ENCODE measurements around the gene CYP1B1. TPM values are rescaled to one million over a fixed set of nuclear protein-coding genes. Genes with fewer than 3 reads are reported as not detected.
"Not testable (repeated sequence)": the region's sequence is repeated elsewhere in the genome, so short reads cannot be mapped to it uniquely, and the experiment has no call there.

Gene CYP1B1
- total RNA-seq, 1 donor from 2014 or later: 12.3 TPM

DNA sequence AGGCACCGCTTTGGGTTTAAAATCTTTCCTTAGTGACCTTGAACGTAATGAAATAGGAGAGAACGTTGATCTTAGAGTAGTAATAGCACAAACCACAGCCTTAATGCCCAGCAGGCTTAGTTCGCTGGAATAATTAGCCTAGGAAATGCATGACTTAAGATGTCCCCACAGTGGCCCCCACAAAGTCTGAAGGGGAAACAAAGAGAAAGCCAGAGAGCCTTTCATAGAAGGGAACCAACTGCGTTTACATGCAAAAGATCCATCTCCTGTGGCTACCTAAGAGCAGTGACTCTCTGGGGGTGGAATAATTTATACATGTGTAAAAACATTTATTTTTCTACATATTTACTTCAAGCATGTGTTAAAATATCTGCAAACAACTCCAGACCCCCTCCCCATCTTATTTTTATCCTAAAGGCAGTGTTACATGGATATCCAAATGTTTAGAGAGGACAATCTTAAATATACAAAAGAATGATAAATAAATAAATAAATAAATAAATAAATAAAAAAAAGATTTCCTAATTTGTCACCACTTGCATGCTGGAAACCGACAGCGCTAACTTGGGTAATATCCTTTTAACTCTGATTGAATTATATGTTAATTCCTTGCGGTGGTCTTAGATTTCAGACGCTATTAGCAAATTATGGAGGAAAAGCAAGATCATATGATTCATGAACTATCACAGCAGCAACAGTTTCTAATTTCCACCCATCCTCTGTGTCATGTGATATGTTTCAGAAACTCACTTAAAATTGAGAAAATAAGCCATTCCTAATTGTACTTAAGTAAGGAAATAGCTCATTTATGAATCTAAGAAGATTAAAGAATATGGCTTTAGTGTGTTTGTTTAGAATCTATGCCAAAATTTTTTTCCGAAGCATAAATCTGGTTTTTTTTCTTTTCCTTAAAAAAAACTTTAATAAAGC is 23.4 kb upstream of the CYP1B1 start:
- DNase-seq (ENCODE audit: low spot score): no peak

GRCh38 chr2:38098421-38099098 is 22.6 kb upstream of the CYP1B1 start:
- no peak for DNase-seq (ENCODE audit: low spot score)

GRCh38 chr2:38097988-38098385 is 22.0 kb upstream of the CYP1B1 start:
- DNase-seq (ENCODE audit: low spot score): no peak

DNA sequence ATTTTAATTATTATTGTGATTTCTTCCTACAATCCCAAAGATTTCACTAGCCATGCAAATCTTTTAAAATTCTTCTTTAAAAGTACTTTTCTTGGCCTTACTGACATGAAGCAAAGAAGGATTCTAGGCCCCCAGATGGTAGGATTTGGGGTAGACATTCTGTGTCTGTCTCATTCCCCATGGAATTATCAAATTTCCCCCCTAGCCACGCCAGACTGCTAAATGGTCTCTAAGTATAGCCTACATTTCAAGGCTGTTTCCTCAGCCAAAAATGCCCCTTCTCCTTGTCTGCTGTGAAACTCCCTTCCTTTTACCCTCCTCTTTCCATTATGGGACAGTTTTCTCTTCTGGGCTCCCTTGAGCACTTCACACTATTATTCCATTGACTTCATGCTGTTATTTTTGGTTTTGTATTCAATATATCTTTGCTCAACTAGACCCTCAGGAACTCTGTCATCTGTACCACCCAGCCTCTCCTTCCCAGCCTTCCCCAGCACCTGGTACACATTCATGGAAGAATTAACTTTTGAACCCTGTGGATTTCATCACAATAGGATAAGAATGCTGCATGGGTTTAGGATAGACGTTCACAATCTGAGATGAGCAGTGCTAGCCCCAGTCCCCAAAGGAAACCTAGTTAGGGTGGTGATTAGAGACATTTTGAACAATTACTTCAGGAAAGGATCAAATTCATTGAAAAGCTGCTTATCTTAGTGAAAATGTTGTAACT is 21.5 kb upstream of the CYP1B1 start:
- DNase-seq (ENCODE audit: low spot score): no peak

GRCh38 chr2:38095996-38096861 is 20.3 kb upstream of the CYP1B1 start:
- DNase-seq (ENCODE audit: low spot score): peak; percentile 68

GRCh38 chr2:38095079-38095995 is 19.4 kb upstream of the CYP1B1 start:
- DNase-seq (ENCODE audit: low spot score): no peak

DNA sequence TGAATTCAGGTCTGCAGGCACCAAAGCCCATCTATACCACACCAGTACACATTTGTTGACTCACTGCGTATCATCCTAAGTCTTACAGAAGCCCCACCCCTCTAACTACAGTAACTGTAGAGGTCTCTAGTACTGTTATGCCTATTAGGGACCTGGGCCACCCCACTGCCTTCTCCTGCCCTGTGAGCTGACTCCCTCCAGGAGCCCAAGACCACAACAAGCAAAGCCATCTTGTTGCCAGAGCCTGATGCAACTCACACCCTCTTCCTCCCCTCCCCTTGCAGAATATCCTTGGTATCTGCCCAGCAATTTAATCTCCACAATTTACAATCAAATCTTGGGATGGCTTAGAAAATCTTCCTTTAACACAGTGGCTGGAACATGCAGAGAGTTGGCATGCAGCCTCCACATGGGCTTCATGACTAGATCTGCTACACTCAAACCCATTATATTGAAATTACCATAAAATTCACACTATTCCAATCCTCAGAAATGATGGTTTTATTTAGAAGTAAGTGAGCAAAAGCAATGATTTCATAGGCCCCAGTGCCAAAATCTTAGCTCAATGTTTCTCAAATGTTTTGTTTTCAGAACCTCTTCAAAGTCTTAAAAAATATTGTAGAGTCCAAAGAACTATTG is 17.7 kb upstream of the CYP1B1 start:
- DNase-seq (ENCODE audit: low spot score): no peak

DNA sequence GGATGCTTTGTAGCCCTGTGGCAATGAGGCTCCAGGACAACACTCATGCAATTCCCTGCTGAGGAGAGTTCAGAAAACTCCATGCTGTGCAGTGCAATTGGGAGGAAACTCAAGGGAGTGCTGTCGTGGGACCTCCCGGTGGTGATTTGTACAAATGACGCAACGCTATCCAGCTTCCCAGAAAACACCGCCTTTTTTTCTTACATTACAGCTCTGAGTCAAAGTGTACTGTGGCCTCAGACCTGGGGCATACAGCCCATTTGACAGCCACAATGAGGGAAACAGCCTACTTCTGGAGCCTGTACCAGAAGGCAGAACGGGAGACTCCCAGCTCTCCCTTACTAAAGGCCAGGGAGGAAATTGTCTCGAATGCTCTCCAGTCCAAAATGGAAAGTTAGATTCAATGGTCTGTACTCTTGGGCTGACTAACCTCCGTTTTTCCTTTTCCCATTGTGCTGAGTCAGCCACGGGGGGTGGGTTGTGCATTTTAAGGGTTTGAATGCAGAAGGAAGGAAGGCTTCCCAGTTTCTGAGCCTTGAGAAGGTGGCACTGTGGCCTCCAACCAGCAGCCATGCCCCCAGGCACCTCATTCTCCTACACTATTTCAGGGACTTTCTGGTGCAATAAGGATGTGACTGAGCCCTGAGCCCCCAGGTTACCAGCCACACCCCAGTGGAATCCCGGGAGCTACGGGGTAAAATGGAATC is 16.4 kb upstream of the CYP1B1 start:
- no peak for DNase-seq (ENCODE audit: low spot score)

GRCh38 chr2:38091760-38092159 is 15.8 kb upstream of the CYP1B1 start:
- DNase-seq (ENCODE audit: low spot score): no peak

GRCh38 chr2:38090928-38091327 is 15.0 kb upstream of the CYP1B1 start:
- DNase-seq (ENCODE audit: low spot score): no peak

DNA sequence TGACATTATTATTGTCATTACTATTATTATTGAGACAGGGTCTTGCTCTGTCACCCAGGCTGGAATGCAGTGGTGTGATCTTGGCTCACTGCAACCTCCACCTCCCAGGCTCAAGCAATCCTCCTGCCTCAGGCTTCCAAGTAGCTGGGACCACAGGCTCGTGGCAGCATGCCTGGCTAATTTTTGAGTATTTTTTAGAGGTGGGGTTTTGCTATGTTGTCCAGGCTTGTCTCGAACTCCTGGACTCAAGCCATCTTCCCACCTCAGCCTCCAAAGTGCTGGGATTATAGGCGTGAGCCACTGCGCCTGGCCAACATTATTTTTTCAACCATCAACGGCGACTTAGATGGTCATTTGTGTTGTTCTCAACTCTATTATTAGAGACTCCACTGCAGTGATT is 14.3 kb upstream of the CYP1B1 start:
- not testable (repeated sequence) for DNase-seq (ENCODE audit: low spot score)

DNA sequence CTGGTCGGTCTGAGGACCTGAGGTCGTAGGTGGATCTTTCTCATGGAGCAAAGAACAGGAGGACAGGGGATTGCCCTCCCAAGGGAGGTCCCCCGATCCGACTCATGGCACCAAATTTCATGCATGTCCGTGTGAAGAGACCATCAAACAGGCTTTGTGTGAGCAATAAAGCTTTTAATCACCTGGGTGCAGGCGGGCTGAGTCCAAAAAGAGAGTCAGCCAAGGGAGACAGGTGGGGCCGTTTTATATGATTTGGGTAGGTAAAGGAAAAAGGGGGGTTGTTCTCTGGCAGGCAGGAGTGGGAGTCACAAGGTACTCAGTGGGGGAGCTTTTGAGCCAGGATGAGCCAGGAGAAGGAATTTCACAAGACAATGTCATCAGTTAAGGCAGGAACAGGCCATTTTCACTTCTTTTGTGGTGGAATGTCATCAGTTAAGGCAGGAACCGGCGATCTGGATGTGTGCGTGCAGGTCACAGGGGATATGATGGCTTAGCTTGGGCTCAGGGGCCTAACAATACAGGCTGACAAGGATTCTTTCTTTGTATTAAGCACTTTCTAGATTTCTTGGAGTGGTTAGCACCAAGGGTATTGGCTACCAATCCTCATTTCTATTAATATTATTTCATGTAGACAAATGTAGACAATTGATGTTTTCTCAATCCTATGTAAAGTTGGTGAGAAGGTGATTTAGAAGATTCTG is 10.2 kb upstream of the CYP1B1 start:
- not testable (repeated sequence) for DNase-seq (ENCODE audit: low spot score)

- not testable (repeated sequence) for DNase-seq (ENCODE audit: low spot score)
These were observed 8.6 kb upstream of the CYP1B1 start for GRCh38 chr2:38084556-38084955.

- not testable (repeated sequence) for DNase-seq (ENCODE audit: low spot score)
These were observed 6.8 kb upstream of the CYP1B1 start for GRCh38 chr2:38082727-38083126.

DNA sequence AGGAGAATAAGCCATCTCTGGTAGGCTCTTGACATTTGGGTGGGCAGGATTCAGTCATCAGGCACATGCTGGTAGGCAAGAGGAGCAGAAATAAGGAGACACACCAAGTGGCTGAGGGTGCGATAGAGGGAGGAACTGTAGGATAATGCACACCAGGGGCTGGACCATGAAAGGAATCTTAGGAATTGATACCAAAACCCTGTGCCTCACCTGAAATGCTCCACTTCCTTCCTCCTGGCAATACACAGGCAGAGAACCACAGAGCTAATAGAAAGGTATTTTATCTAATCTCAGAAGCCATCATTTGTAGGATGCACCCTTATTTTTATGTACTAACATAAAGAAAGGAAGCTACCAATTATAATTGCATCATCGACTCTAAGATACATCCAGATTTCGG is 4.4 kb upstream of the CYP1B1 start:
- no peak for DNase-seq (ENCODE audit: low spot score)

DNA sequence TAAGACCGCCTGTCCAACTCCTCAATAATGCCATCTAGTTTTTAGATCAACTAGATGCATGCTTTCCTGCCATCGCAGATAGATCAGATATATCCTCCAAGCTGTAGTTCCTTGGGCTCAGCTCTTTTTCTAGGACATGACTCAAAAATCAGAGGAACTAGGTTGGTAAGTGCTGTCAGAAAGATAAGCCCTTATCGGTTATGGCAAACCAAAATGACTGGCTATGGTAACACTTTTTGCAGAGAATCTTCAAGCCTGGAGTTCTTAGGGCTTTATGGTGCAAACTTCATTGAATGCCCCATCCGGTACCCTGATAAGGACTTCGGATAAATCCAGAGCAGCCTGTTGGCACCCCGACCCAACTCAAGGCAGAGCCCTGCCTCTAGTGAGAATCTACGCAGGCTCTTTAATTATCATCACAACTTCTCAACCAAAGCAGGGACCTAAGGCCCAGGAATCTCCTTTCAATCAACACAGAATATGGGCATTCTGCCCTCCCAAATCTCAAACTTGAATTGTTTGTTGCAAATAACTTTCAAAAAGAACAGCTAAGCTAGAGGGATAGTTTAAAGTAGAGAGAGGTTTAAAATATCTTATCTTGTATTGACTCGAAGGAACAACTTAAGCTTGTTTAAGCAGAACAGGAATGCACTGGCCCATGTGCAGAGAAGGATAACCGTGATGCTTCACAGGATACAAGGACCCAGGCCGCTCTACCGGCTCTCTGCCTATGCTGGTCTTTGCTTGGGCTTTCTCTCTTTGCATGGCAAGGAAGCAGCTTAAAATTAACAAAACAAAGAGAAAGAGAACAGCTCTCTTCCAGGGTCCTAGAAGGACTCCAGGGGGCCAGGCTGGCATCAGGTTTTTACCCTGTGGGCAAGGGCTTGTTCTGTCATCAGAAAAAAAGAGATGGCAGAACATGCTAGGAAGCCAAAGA is 3.4 kb upstream of the CYP1B1 start:
- no peak for DNase-seq (ENCODE audit: low spot score)

- DNase-seq (ENCODE audit: low spot score): no peak
These were observed 1.4 kb upstream of the CYP1B1 start for GRCh38 chr2:38077431-38077769.
